H9 (cell line): ENCODE data around the gene CEP162. TPM values are rescaled to one million over a fixed set of nuclear protein-coding genes. Genes with fewer than 3 reads are reported as not detected.

ENCODE experiments used
- DNase-seq: peaks from one replicate; pipeline ENCODE4 v3.0.0-alpha.2; 2017
- H2AFZ ChIP-seq: one replicate; pipeline ENCODE4 v1.6.1; 2013; ENCODE audit warnings: mild to moderate bottlenecking, low read length, control low read depth, moderate library complexity
- H2AK5ac ChIP-seq: 2 replicates; pipeline ENCODE4 v1.6.1; 2013; ENCODE audit warnings: low read length, control low read depth, mixed read lengths; ENCODE audit not compliant: insufficient read length
- H2BK120ac ChIP-seq: one replicate; pipeline ENCODE4 v1.6.1; 2013; ENCODE audit warnings: low read depth, mild to moderate bottlenecking, low read length, control low read depth, inconsistent platforms; ENCODE audit not compliant: poor library complexity, severe bottlenecking
- H2BK12ac ChIP-seq: 2 replicates; pipeline ENCODE4 v1.6.1; 2013; ENCODE audit warnings: low read length, control low read depth, mixed read lengths, low read depth; ENCODE audit not compliant: insufficient read length
- H2BK15ac ChIP-seq: 2 replicates; pipeline ENCODE4 v1.6.1; 2013; ENCODE audit warnings: low read depth, low read length, control low read depth
- H2BK20ac ChIP-seq: one replicate; pipeline ENCODE4 v1.6.1; 2013; ENCODE audit warnings: low read depth, mild to moderate bottlenecking, low read length, control low read depth, inconsistent platforms; ENCODE audit not compliant: poor library complexity, severe bottlenecking
- H2BK5ac ChIP-seq: 2 replicates; pipeline ENCODE4 v1.6.1; 2013; ENCODE audit warnings: low read length, control low read depth, mixed read lengths; ENCODE audit not compliant: insufficient read length
- H3K14ac ChIP-seq: 2 replicates; pipeline ENCODE4 v1.6.1; 2013; ENCODE audit warnings: low read length, control low read depth; ENCODE audit not compliant: insufficient read depth
- H3K18ac ChIP-seq: 2 replicates; pipeline ENCODE4 v1.6.1; 2013; ENCODE audit warnings: low read depth, mild to moderate bottlenecking, mixed read lengths, low read length, control low read depth; ENCODE audit not compliant: insufficient read length
- H3K23ac ChIP-seq: 2 replicates; pipeline ENCODE4 v1.6.1; 2013; ENCODE audit warnings: low read length, control low read depth, mixed read lengths, low read depth; ENCODE audit not compliant: insufficient read length
- H3K23me2 ChIP-seq: 2 replicates; pipeline ENCODE4 v1.6.1; 2013; ENCODE audit warnings: low read depth, mild to moderate bottlenecking, mixed read lengths, low read length, control low read depth; ENCODE audit not compliant: insufficient read length, poor library complexity, severe bottlenecking
- H3K27ac ChIP-seq: 2 replicates; pipeline ENCODE4 v1.5.1; 2013; ENCODE audit warnings: low read length, control low read depth, mixed read lengths, low read depth; ENCODE audit not compliant: insufficient read length
- H3K27me3 ChIP-seq: 2 replicates; pipeline ENCODE4 v1.6.1; 2013; ENCODE audit warnings: low read length, control low read depth, inconsistent platforms; ENCODE audit not compliant: insufficient read depth
- H3K4ac ChIP-seq: 2 replicates; pipeline ENCODE4 v1.6.1; 2013; ENCODE audit warnings: low read depth, mild to moderate bottlenecking, control low read depth, inconsistent platforms, low read length, moderate library complexity
- H3K4me1 ChIP-seq: 2 replicates; pipeline ENCODE4 v1.6.1; 2013; ENCODE audit warnings: low read length, control low read depth, inconsistent platforms; ENCODE audit not compliant: insufficient read depth
- H3K4me2 ChIP-seq: 2 replicates; pipeline ENCODE4 v1.6.1; 2013; ENCODE audit warnings: low read length, control low read depth, mixed read lengths; ENCODE audit not compliant: insufficient read length, insufficient read depth
- H3K56ac ChIP-seq: 2 replicates; pipeline ENCODE4 v1.6.1; 2013; ENCODE audit warnings: low read depth, mild to moderate bottlenecking, mixed read lengths, low read length, control low read depth; ENCODE audit not compliant: insufficient read length
- H3K79me1 ChIP-seq: 2 replicates; pipeline ENCODE4 v1.6.1; 2013; ENCODE audit warnings: low read depth, mild to moderate bottlenecking, moderate library complexity, low read length, control low read depth, inconsistent platforms; ENCODE audit not compliant: insufficient read depth, poor library complexity, severe bottlenecking
- H3K79me2 ChIP-seq: 2 replicates; pipeline ENCODE4 v1.6.1; 2013; ENCODE audit warnings: low read length, control low read depth, inconsistent platforms; ENCODE audit not compliant: insufficient read depth
- H3K9ac ChIP-seq: 2 replicates; pipeline ENCODE4 v1.6.1; 2013; ENCODE audit warnings: low read length, control low read depth, mixed read lengths; ENCODE audit not compliant: insufficient read length; ENCODE audit errors: extremely low read depth
- H3K9me3 ChIP-seq: one replicate; pipeline ENCODE4 v1.6.1; 2013; ENCODE audit warnings: low read depth, low read length, inconsistent platforms; ENCODE audit not compliant: control insufficient read depth
- H3T11ph ChIP-seq: one replicate; pipeline ENCODE4 v1.6.1; 2013; ENCODE audit warnings: mild to moderate bottlenecking, low read length, control low read depth, inconsistent platforms
- H4K20me1 ChIP-seq: one replicate; pipeline ENCODE4 v1.6.1; 2013; ENCODE audit not compliant: control insufficient read depth, insufficient read length, insufficient read depth
- H4K5ac ChIP-seq: 2 replicates; pipeline ENCODE4 v1.6.1; 2013; ENCODE audit warnings: low read depth, mild to moderate bottlenecking, mixed read lengths, low read length, control low read depth; ENCODE audit not compliant: insufficient read length
- H4K8ac ChIP-seq: replicated peaks from 2 replicates; pipeline ENCODE4 v1.6.1; 2013; ENCODE audit warnings: low read length, control low read depth, mixed read lengths, low read depth; ENCODE audit not compliant: insufficient read length
- H4K91ac ChIP-seq: 2 replicates; pipeline ENCODE4 v1.6.1; 2013; ENCODE audit warnings: low read depth, mild to moderate bottlenecking, moderate library complexity, mixed read lengths, low read length, control low read depth; ENCODE audit not compliant: insufficient read length
- H3K27ac Mint-ChIP-seq, 3 experiments: 2 replicates in 2 of 3; 3 replicates in 1 of 3; pipeline ENCODE4 v1.8.0; 2020 to 2021; ENCODE audit warnings: mixed read lengths in 3 of 3, mild to moderate bottlenecking in 1 of 3, moderate library complexity in 1 of 3
- H3K27me3 Mint-ChIP-seq: 2 replicates; pipeline ENCODE4 v1.8.0; 2021; ENCODE audit warnings: low read depth, mild to moderate bottlenecking, moderate library complexity, mixed read lengths
- H3K36me3 Mint-ChIP-seq, 3 experiments: 2 replicates in 2 of 3; 3 replicates in 1 of 3; pipeline ENCODE4 v1.8.0; 2020 to 2021; ENCODE audit warnings: low read depth in 3 of 3, mixed read lengths in 3 of 3; ENCODE audit not compliant: insufficient read depth in 1 of 3
- H3K4me1 Mint-ChIP-seq, 2 experiments: 2 replicates each; pipeline ENCODE4 v1.8.0; 2020; ENCODE audit warnings: mixed read lengths in 2 of 2
- H3K4me3 Mint-ChIP-seq, 2 experiments: 2 replicates in 1 of 2; 3 replicates in 1 of 2; pipeline ENCODE4 v1.8.0; 2020 to 2021; ENCODE audit warnings: mild to moderate bottlenecking in 2 of 2, mixed read lengths in 2 of 2, moderate library complexity in 1 of 2
- H3K9me3 Mint-ChIP-seq, 2 experiments: 2 replicates in 1 of 2; 3 replicates in 1 of 2; pipeline ENCODE4 v1.8.0; 2020; ENCODE audit warnings: mild to moderate bottlenecking in 2 of 2, mixed read lengths in 2 of 2, moderate library complexity in 1 of 2
- WGBS: extraction: QIAGEN DNeasy Blood & Tissue Kit; methylation state at CpG from one replicate; pipeline ENCODE4 v1.1.7; 2013; ENCODE audit warnings: missing lambda C conversion rate, low lambda C conversion rate, mixed read lengths; ENCODE audit not compliant: insufficient read length; ENCODE audit errors: extremely low coverage; 5-methylcytosine and 5-hydroxymethylcytosine counted together
- total RNA-seq: library from RNA; stranded (reverse); gene quantifications from 2 replicates; pipeline ENCODE4 v1.2.1, GENCODE V29; 2021
- TF ChIP-seq, protein P1 (sequence below): fragments of 200-600 bp; sonication (generic); conservative IDR thresholded peaks from 3 replicates; pipeline ENCODE4 v1.8.0; 2021; ENCODE audit warnings: antibody characterized with exemption, mild to moderate bottlenecking

The CEP162 gene
- total RNA-seq, 1 experiment from 2014 or later, result 11.5 TPM

DNA sequence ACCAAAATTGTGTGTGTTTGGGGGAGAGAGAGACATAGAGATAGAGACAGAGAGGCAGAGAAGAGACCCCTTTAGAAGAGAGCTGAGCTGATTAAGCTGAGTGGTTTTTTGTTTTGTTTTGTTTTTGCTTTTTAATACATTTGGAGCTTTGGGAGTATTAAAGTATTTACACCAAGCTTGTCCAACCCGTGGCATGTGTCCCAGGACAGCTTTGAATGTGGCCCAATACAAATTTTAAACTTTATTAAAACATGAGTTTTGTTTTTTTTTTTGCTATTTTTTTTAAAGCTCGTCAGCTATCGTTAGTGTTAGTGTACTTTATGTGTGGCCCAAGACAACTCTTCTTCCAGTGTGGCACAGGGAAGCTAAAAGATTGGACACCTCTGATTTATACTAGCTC is 137.9 kb downstream of the CEP162 start:
- no peak overlapping the region for H4K91ac ChIP-seq
- no peak overlapping the region for H4K8ac ChIP-seq
- no peaks in the 10 kb centered on the region for H3K79me2 ChIP-seq
- no peaks in the 10 kb centered on the region for H3K27me3 ChIP-seq
- H2BK12ac ChIP-seq, result no peak overlapping the region
- no peak overlapping the region for H3K27ac ChIP-seq
- no peak for DNase-seq
- no peak overlapping the region for H4K5ac ChIP-seq
- H3K9me3 ChIP-seq, result no peaks in the 10 kb centered on the region
- no peak overlapping the region for H3K9ac ChIP-seq
- TF ChIP-seq, protein P1, sequence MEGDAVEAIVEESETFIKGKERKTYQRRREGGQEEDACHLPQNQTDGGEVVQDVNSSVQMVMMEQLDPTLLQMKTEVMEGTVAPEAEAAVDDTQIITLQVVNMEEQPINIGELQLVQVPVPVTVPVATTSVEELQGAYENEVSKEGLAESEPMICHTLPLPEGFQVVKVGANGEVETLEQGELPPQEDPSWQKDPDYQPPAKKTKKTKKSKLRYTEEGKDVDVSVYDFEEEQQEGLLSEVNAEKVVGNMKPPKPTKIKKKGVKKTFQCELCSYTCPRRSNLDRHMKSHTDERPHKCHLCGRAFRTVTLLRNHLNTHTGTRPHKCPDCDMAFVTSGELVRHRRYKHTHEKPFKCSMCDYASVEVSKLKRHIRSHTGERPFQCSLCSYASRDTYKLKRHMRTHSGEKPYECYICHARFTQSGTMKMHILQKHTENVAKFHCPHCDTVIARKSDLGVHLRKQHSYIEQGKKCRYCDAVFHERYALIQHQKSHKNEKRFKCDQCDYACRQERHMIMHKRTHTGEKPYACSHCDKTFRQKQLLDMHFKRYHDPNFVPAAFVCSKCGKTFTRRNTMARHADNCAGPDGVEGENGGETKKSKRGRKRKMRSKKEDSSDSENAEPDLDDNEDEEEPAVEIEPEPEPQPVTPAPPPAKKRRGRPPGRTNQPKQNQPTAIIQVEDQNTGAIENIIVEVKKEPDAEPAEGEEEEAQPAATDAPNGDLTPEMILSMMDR, result no peak
- H3K27ac Mint-ChIP-seq, result no peak overlapping the region
- H2AFZ ChIP-seq, result no peak overlapping the region
- H3K4me3 Mint-ChIP-seq, result no peak overlapping the region
- no peaks in the 10 kb centered on the region for H3K27me3 Mint-ChIP-seq
- H3K4me2 ChIP-seq, result no peak overlapping the region
- no peak overlapping the region for H3K4ac ChIP-seq
- no peak overlapping the region for H3T11ph ChIP-seq
- peaks cover 0 to 3% of the 10 kb centered on the region in 2 experiments; a peak in 1 of 5 replicates for H3K9me3 Mint-ChIP-seq
- H4K20me1 ChIP-seq, result no peaks in the 10 kb centered on the region
- peaks cover 0 to 10% (median 2%) of the 10 kb centered on the region in 3 experiments; a peak in 5 of 7 replicates for H3K36me3 Mint-ChIP-seq
- peaks cover 47 to 53% of the 10 kb centered on the region in 2 experiments for H3K4me1 Mint-ChIP-seq
- no peak overlapping the region for H2BK20ac ChIP-seq
- H3K79me1 ChIP-seq, result no peaks in the 10 kb centered on the region
- no peak overlapping the region for H2AK5ac ChIP-seq
- no peaks in the 10 kb centered on the region for H3K23me2 ChIP-seq
- H3K14ac ChIP-seq, result no peak overlapping the region
- H3K4me1 ChIP-seq, result peaks cover 13% of the 10 kb centered on the region; the same call in 1 of the 2 replicates
- no peak overlapping the region for H2BK5ac ChIP-seq
- WGBS, result no CpG with 5 or more reads among the region's 3 CpGs
- no peak overlapping the region for H3K56ac ChIP-seq
- H2BK15ac ChIP-seq, result no peak overlapping the region
- H3K23ac ChIP-seq, result no peak overlapping the region
- no peak overlapping the region for H3K18ac ChIP-seq
- H2BK120ac ChIP-seq, result no peak overlapping the region
